ENCODE results near the gene BTBD2.

- no peak for TF ChIP-seq CTCF (IDR thresholded peaks at IDR 0.05; ENCODE audit: low read depth, low read length, missing input control)
- TF ChIP-seq MAX (IDR thresholded peaks at IDR 0.05) = no peak
- no peak for TF ChIP-seq JUND (IDR thresholded peaks at IDR 0.05)
- no peak for TF ChIP-seq TAF1 (conservative IDR thresholded peaks at IDR 0.05)
- TF ChIP-seq REST (IDR thresholded peaks at IDR 0.05) = no peak
- no peak for TF ChIP-seq RXRA (IDR thresholded peaks at IDR 0.05)
- TF ChIP-seq ZBTB33 (IDR thresholded peaks at IDR 0.05) = no peak
- no peak for TF ChIP-seq YY1 (IDR thresholded peaks at IDR 0.05)
- no peak for TF ChIP-seq SP1 (IDR thresholded peaks at IDR 0.05)
- TF ChIP-seq RAD21 (IDR thresholded peaks at IDR 0.05) = no peak
Measured at GRCh38 chr19:2040647-2041432, 25.3 kb upstream of the BTBD2 start.

All from liver (tissue), 3 donors.